Measurements from ENCODE around the gene SOCS3. TPM values are rescaled to one million over a fixed set of nuclear protein-coding genes. Genes with fewer than 3 reads are reported as not detected.

SOCS3 gene
- total RNA-seq, 1 donor from 2014 or later: 5.4 TPM

- Mint-ChIP-seq H3K27ac (peak overlapping the region; percentile 52), H3K36me3 (ENCODE audit: insufficient read depth) (peaks cover 4% of the 10 kb centered on the region), H3K4me1 (ENCODE audit: low read depth) (peaks cover 13% of the 10 kb centered on the region), H3K9me3 (ENCODE audit: low read depth) (no peaks in the 10 kb centered on the region), H3K27me3 (peaks cover 39% of the 10 kb centered on the region), H3K4me3 (ENCODE audit: low read depth) (peak overlapping the region; percentile 69)
- no peak for TF ChIP-seq CTCF (IDR thresholded peaks at IDR 0.05; ENCODE audit: unreplicated experiment)
- no peak for DNase-seq (ENCODE audit: low spot score, unreplicated experiment)
Measured at GRCh38 chr17:78358538-78359320, 1.1 kb downstream of the SOCS3 start.

GRCh38 chr17:78357672-78358537 is 2.0 kb downstream of the SOCS3 start:
- TF ChIP-seq CTCF (IDR thresholded peaks at IDR 0.05; ENCODE audit: unreplicated experiment): no peak
- Mint-ChIP-seq H3K27ac (peak overlapping the region; percentile 52), H3K4me3 (ENCODE audit: low read depth) (peak overlapping the region; percentile 69), H3K36me3 (ENCODE audit: insufficient read depth) (peaks cover 4% of the 10 kb centered on the region), H3K4me1 (ENCODE audit: low read depth) (peaks cover 16% of the 10 kb centered on the region), H3K9me3 (ENCODE audit: low read depth) (no peaks in the 10 kb centered on the region), H3K27me3 (peaks cover 45% of the 10 kb centered on the region)
- DNase-seq (ENCODE audit: low spot score, unreplicated experiment): no peak

- H3K36me3 Mint-ChIP-seq (ENCODE audit: insufficient read depth): peaks cover 4% of the 10 kb centered on the region
- no peak overlapping the region for H3K4me3 Mint-ChIP-seq (ENCODE audit: low read depth)
- H3K27me3 Mint-ChIP-seq: peaks cover 41% of the 10 kb centered on the region
- H3K4me1 Mint-ChIP-seq (ENCODE audit: low read depth): peaks cover 17% of the 10 kb centered on the region
- no peak overlapping the region for H3K27ac Mint-ChIP-seq
- H3K9me3 Mint-ChIP-seq (ENCODE audit: low read depth): no peaks in the 10 kb centered on the region
- no peak for DNase-seq (ENCODE audit: low spot score, unreplicated experiment)
- no peak for TF ChIP-seq CTCF (IDR thresholded peaks at IDR 0.05; ENCODE audit: unreplicated experiment)
Measured at GRCh38 chr17:78357177-78357586, 2.7 kb downstream of the SOCS3 start.

GRCh38 chr17:78356101-78356713 is 3.7 kb downstream of the SOCS3 start:
- Mint-ChIP-seq H3K27me3 (peaks cover 41% of the 10 kb centered on the region), H3K27ac (no peak overlapping the region), H3K4me3 (ENCODE audit: low read depth) (no peak overlapping the region), H3K4me1 (ENCODE audit: low read depth) (peaks cover 17% of the 10 kb centered on the region), H3K9me3 (ENCODE audit: low read depth) (no peaks in the 10 kb centered on the region), H3K36me3 (ENCODE audit: insufficient read depth) (peaks cover 4% of the 10 kb centered on the region)
- TF ChIP-seq CTCF (IDR thresholded peaks at IDR 0.05; ENCODE audit: unreplicated experiment): no peak
- no peak for DNase-seq (ENCODE audit: low spot score, unreplicated experiment)

GRCh38 chr17:78355701-78356100 is 4.2 kb downstream of the SOCS3 start:
- Mint-ChIP-seq H3K9me3 (ENCODE audit: low read depth) (no peaks in the 10 kb centered on the region), H3K27me3 (peaks cover 41% of the 10 kb centered on the region), H3K4me1 (ENCODE audit: low read depth) (peaks cover 16% of the 10 kb centered on the region), H3K4me3 (ENCODE audit: low read depth) (no peak overlapping the region), H3K36me3 (ENCODE audit: insufficient read depth) (peaks cover 4% of the 10 kb centered on the region), H3K27ac (no peak overlapping the region)
- no peak for TF ChIP-seq CTCF (IDR thresholded peaks at IDR 0.05; ENCODE audit: unreplicated experiment)
- no peak for DNase-seq (ENCODE audit: low spot score, unreplicated experiment)
